ENCODE data around the gene RIOK2.
"Not testable (repeated sequence)": the region's sequence is repeated elsewhere in the genome, so short reads cannot be mapped to it uniquely, and the experiment has no call there.

DNA sequence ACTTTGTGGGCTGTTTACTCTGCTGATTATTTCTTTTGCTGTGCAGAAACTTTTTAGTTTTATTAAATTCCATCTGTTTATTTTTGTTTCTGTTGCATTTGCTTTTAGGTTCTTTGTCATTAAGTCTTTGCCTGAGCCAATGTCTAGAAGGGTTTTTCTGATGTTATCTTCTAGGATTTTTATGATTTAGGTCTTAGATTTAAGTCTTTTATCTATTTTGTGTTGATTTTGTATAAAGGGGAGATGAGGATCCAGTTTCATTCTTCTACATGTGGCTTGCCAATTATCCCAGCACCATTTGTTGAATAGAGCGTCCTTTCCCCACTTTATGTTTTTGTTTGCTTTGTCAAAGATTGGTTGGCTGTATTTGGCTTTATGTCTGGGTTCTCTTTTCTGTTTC lies 6.5 kb upstream of the RIOK2 start:
- TF ChIP-seq CTCF, POLR2A, POLR2AphosphoS5 (IDR thresholded peaks at IDR 0.05): not testable (repeated sequence)
